ENCODE results near the gene KIF16B. TPM values are rescaled to one million over a fixed set of nuclear protein-coding genes. Genes with fewer than 3 reads are reported as not detected.

The KIF16B gene
- total RNA-seq, 1 donor from 2014 or later, result 7.0 TPM

GRCh38 chr20:16500197-16500596, 73.1 kb downstream of the KIF16B start:
- no peak overlapping the region for H3K27ac ChIP-seq (ENCODE audit: low read depth, low read length)
- H4K20me1 ChIP-seq (ENCODE audit: insufficient read depth, low read length), result no peaks in the 10 kb centered on the region
- H3K9me3 ChIP-seq (ENCODE audit: insufficient read depth, low read depth, low read length), result no peaks in the 10 kb centered on the region
- FAIRE-seq, result no peak
- no peaks in the 10 kb centered on the region for H3K36me3 Mint-ChIP-seq (ENCODE audit: low read depth, unreplicated experiment)
- H3K27me3 ChIP-seq (ENCODE audit: insufficient read depth, low read length), result no peaks in the 10 kb centered on the region
- H3K9me3 Mint-ChIP-seq (ENCODE audit: unreplicated experiment), result no peaks in the 10 kb centered on the region
- TF ChIP-seq CTCF (IDR thresholded peaks at IDR 0.05; ENCODE audit: insufficient read depth, low read depth, low read length), result no peak
- no peak for TF ChIP-seq EZH2 (IDR thresholded peaks at IDR 0.05; ENCODE audit: insufficient read depth, low read length)
- no peak overlapping the region for H3K4me2 ChIP-seq (ENCODE audit: low read length)
- no peaks in the 10 kb centered on the region for H3K27me3 Mint-ChIP-seq (ENCODE audit: low read depth, unreplicated experiment)
- H3K27ac Mint-ChIP-seq (ENCODE audit: unreplicated experiment), result no peak overlapping the region
- no peak overlapping the region for H3K4me3 Mint-ChIP-seq (ENCODE audit: unreplicated experiment)
- no peak for DNase-seq (ENCODE audit: low read depth)
- H3K36me3 ChIP-seq (ENCODE audit: insufficient read depth, low read length), result no peaks in the 10 kb centered on the region
- H3K4me1 Mint-ChIP-seq (ENCODE audit: low read depth, unreplicated experiment), result no peaks in the 10 kb centered on the region
- no peak overlapping the region for H3K9ac ChIP-seq (ENCODE audit: low read length)
- H3K4me1 ChIP-seq (ENCODE audit: insufficient read depth, low read length), result no peaks in the 10 kb centered on the region
- H3K4me3 ChIP-seq (ENCODE audit: insufficient read depth, low read depth, low read length), result no peak overlapping the region
- no peak overlapping the region for H2AFZ ChIP-seq (ENCODE audit: low read depth, low read length)
- H3K79me2 ChIP-seq (ENCODE audit: insufficient read depth, low read length), result no peaks in the 10 kb centered on the region

GRCh38 chr20:16498526-16499253, 74.6 kb downstream of the KIF16B start:
- peaks cover 2% of the 10 kb centered on the region for H3K36me3 Mint-ChIP-seq (ENCODE audit: low read depth, unreplicated experiment)
- no peak overlapping the region for H3K4me2 ChIP-seq (ENCODE audit: low read length)
- no peak overlapping the region for H2AFZ ChIP-seq (ENCODE audit: low read depth, low read length)
- no peaks in the 10 kb centered on the region for H3K36me3 ChIP-seq (ENCODE audit: insufficient read depth, low read length)
- H4K20me1 ChIP-seq (ENCODE audit: insufficient read depth, low read length), result no peaks in the 10 kb centered on the region
- no peak overlapping the region for H3K4me3 Mint-ChIP-seq (ENCODE audit: unreplicated experiment)
- no peaks in the 10 kb centered on the region for H3K79me2 ChIP-seq (ENCODE audit: insufficient read depth, low read length)
- H3K27me3 ChIP-seq (ENCODE audit: insufficient read depth, low read length), result no peaks in the 10 kb centered on the region
- no peaks in the 10 kb centered on the region for H3K9me3 Mint-ChIP-seq (ENCODE audit: unreplicated experiment)
- H3K27ac ChIP-seq (ENCODE audit: low read depth, low read length), result no peak overlapping the region
- H3K4me3 ChIP-seq (ENCODE audit: insufficient read depth, low read depth, low read length), result no peak overlapping the region
- no peak for DNase-seq (ENCODE audit: low read depth)
- H3K9ac ChIP-seq (ENCODE audit: low read length), result no peak overlapping the region
- TF ChIP-seq CTCF (IDR thresholded peaks at IDR 0.05; ENCODE audit: insufficient read depth, low read depth, low read length) (no peak), EZH2 (IDR thresholded peaks at IDR 0.05; ENCODE audit: insufficient read depth, low read length) (no peak)
- FAIRE-seq, result no peak
- no peaks in the 10 kb centered on the region for H3K4me1 ChIP-seq (ENCODE audit: insufficient read depth, low read length)
- H3K27me3 Mint-ChIP-seq (ENCODE audit: low read depth, unreplicated experiment), result no peaks in the 10 kb centered on the region
- no peaks in the 10 kb centered on the region for H3K4me1 Mint-ChIP-seq (ENCODE audit: low read depth, unreplicated experiment)
- H3K9me3 ChIP-seq (ENCODE audit: insufficient read depth, low read depth, low read length), result no peaks in the 10 kb centered on the region
- H3K27ac Mint-ChIP-seq (ENCODE audit: unreplicated experiment), result no peak overlapping the region

GRCh38 chr20:16497896-16498295, 75.4 kb downstream of the KIF16B start:
- no peak overlapping the region for H2AFZ ChIP-seq (ENCODE audit: low read depth, low read length)
- Mint-ChIP-seq H3K27ac (ENCODE audit: unreplicated experiment) (no peak overlapping the region), H3K4me3 (ENCODE audit: unreplicated experiment) (no peak overlapping the region), H3K9me3 (ENCODE audit: unreplicated experiment) (no peaks in the 10 kb centered on the region), H3K4me1 (ENCODE audit: low read depth, unreplicated experiment) (no peaks in the 10 kb centered on the region), H3K36me3 (ENCODE audit: low read depth, unreplicated experiment) (peaks cover 2% of the 10 kb centered on the region), H3K27me3 (ENCODE audit: low read depth, unreplicated experiment) (no peaks in the 10 kb centered on the region)
- H3K27me3 ChIP-seq (ENCODE audit: insufficient read depth, low read length), result no peaks in the 10 kb centered on the region
- H3K36me3 ChIP-seq (ENCODE audit: insufficient read depth, low read length), result no peaks in the 10 kb centered on the region
- TF ChIP-seq EZH2 (IDR thresholded peaks at IDR 0.05; ENCODE audit: insufficient read depth, low read length) (no peak), CTCF (IDR thresholded peaks at IDR 0.05; ENCODE audit: insufficient read depth, low read depth, low read length) (no peak)
- no peak overlapping the region for H3K27ac ChIP-seq (ENCODE audit: low read depth, low read length)
- no peaks in the 10 kb centered on the region for H3K4me1 ChIP-seq (ENCODE audit: insufficient read depth, low read length)
- no peak overlapping the region for H3K9ac ChIP-seq (ENCODE audit: low read length)
- DNase-seq (ENCODE audit: low read depth) (no peak), FAIRE-seq (no peak)
- H3K4me3 ChIP-seq (ENCODE audit: insufficient read depth, low read depth, low read length), result no peak overlapping the region
- no peaks in the 10 kb centered on the region for H3K9me3 ChIP-seq (ENCODE audit: insufficient read depth, low read depth, low read length)
- no peaks in the 10 kb centered on the region for H4K20me1 ChIP-seq (ENCODE audit: insufficient read depth, low read length)
- no peak overlapping the region for H3K4me2 ChIP-seq (ENCODE audit: low read length)
- H3K79me2 ChIP-seq (ENCODE audit: insufficient read depth, low read length), result no peaks in the 10 kb centered on the region

Measured in astrocyte (in vitro differentiated cells and primary cell).